Stimulated activated CD8-positive, alpha-beta memory T cell treated with anti-CD3 and anti-CD28 coated beads, Interleukin-7, amount 100 ng/mL, for 48 hours (primary cell): ENCODE results near the gene RAB33B.
"Not testable (repeated sequence)": the region's sequence is repeated elsewhere in the genome, so short reads cannot be mapped to it uniquely, and the experiment has no call there.

Source experiments
- DNase-seq, 2 donors: peaks; one replicate each; pipeline ENCODE4 v3.0.0-alpha.2; 2020; ENCODE audit warnings: low read depth in 1 of 2; ENCODE audit errors: extremely low read depth in 1 of 2

The RAB33B gene

DNA sequence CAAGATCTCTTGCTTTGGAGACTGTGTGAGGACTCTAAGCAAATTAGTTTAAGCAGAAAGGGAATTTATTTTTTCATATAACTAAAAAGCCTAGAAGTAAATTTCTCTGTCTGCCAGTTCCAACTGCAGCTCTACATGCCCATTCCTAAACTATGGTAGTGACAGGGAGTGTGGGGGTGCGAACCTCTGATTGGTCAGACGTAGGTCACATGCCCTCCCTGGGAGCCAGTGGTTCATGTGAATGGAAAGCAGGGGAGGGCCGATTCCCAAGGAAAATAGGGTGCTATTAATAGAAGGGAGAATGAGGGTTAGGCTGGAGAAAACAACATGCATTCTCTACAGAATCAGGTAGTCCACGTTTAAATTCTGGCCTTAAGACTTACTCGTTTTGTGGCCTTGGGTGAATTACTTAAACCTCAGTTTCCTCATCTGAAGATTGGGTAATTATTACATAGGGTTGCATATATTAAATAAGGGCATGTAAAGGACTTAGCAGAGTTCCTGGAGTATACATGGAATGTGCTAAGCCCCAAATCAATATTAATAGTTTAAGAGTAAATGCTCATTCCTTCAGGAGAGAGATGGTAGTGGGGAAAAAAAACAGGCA is 7.2 kb downstream of the RAB33B start:
- no peak for DNase-seq

DNA sequence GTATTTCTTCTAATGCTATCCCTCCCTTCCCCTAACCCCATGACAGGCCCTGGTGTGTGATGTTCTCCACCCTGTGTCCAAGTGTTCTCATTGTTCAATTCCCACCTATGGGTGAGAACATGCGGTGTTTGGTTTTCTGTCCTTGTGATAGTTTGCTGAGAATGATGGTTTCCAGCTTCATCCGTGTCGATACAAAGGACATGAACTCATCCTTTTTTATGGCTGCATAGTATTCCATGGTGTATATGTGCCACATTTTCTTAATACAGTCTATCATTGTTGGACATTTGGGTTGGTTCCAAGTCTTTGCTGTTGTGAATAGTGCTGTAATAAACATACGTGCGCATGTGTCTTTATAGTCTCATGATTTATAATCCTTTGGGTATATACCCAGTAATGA is 10.6 kb downstream of the RAB33B start:
- DNase-seq = not testable (repeated sequence)

DNA sequence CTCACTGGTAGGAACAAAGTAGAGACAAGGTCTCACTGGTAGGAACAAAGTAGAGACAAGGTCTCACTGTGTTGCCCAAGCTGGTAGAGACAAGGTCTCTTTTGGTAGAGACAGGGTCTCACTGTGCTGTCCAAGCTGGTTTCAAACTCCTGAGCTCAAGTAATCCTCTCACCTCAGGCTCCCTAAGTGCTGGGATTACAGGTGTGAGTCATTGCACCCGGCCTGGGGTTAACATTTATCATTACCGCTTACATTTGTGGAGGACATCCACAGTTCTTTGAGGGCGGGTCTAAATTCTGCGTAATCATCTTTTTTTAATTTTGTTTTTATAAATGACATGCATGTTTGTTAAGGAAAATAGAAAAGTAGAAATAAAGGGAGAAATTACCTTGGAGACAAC is 12.0 kb downstream of the RAB33B start:
- no peak for DNase-seq

- not testable (repeated sequence) for DNase-seq
These were observed 14.8 kb downstream of the RAB33B start for GRCh38 chr4:139468756-139469155.

DNA sequence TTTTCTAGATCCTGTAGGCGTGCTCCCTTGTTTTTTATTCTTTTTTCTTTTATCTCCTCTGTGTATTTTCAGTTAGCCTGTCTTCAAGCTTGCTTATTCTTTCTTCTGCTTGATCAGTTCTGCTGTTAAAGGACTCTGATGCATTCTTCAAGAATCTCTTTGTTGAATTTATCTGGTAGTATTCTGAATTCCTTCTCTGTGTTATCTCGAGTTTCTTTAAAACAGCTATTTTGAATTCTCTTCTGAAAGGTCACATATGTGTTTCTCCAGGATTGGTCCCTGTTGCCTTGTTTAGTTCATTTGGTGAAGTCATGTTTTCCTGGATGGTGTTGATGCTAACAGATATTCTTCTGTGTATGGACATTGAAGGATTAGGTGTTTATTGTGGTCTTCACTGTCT is 15.3 kb downstream of the RAB33B start:
- DNase-seq = no peak

GRCh38 chr4:139469869-139470268 is 15.9 kb downstream of the RAB33B start:
- no peak for DNase-seq

DNA sequence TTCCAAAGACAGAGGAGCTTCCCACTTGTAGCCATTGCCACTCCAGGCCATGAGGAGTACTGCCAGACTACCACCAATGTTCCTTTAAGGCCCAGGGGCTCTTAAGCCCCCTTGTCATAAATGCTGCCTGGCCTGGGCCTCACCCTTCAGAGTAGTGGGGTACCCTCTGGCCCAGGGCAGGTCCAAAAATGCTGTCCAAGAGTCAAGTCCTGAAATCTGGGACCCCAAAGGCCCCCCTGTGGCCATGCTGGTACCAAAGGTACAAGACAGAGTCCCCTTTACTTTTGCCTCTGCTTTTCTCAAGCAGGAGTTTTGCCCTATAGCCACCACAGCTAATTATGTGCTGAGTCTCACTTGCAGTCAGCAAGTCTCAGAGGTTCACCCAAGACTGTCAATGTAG is 16.4 kb downstream of the RAB33B start:
- DNase-seq = no peak

- DNase-seq = no peak
These were observed 17.2 kb downstream of the RAB33B start for GRCh38 chr4:139470997-139471665.

DNA sequence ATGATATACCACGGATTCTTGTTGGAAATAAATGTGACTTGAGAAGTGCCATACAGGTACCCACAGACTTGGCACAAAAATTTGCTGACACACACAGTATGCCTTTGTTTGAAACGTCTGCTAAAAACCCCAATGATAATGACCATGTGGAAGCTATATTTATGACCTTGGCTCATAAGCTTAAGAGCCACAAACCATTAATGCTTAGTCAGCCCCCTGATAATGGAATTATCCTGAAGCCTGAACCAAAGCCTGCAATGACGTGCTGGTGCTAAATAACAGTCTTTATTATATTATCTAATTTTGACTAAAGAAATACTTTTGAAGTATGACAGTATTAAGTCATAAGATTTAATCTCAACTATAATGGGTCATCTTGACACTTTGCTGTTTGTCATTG is 18.9 kb downstream of the RAB33B start:
- no peak for DNase-seq

GRCh38 chr4:139476363-139476762 is 22.4 kb downstream of the RAB33B start:
- no peak for DNase-seq

- no peak for DNase-seq
These were observed 27.5 kb downstream of the RAB33B start for GRCh38 chr4:139481465-139481864.

GRCh38 chr4:139483000-139483399 is 29.1 kb downstream of the RAB33B start:
- no peak for DNase-seq

- DNase-seq = no peak
These were observed 30.9 kb downstream of the RAB33B start for GRCh38 chr4:139484783-139485311.

DNA sequence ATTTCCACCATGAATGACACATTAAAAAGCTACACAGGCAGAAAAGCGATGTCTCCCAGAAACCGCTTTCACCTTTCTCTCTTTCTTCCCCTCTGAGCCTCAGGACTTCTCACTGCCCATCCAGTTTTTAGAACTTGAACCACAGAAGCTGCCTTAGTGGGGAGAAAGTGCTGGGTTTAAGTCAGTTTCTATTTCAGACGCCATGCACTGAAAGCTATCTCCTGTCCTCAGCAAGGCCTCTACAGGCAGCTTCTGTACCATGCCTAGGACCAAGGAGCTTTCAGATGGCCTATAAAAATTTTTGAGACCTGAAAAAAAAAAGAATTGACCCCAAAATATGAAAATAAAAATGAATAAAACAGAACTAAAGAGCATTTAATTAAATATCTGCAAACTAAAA is 34.5 kb downstream of the RAB33B start:
- no peak for DNase-seq

- DNase-seq = no peak
These were observed 35.7 kb downstream of the RAB33B start for GRCh38 chr4:139489638-139490037.

GRCh38 chr4:139492429-139492828 is 38.5 kb downstream of the RAB33B start:
- no peak for DNase-seq

DNA sequence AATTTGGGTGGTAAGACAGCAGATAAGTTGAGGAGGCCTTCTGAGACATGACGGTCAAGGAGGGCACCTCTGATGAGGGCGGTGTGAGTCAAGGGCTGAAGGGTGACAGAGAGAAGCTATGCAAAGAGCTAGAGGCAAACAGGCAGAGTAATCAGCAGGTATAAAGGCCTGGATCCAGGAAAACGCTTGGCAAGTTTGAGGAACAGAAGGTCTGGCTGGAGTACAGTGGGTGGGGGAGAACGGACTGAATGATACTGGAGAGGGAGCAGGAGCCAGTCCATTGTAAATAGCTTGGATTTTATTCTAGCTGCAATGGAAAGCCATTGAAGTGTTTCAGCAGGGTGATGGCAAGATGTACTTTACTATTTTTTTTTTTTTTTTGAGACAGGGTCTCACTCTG is 39.3 kb downstream of the RAB33B start:
- DNase-seq = no peak

GRCh38 chr4:139499186-139499585 is 45.3 kb downstream of the RAB33B start:
- DNase-seq = no peak

- DNase-seq = no peak
These were observed 47.2 kb downstream of the RAB33B start for GRCh38 chr4:139501117-139501516.

- DNase-seq = no peak
These were observed 47.6 kb downstream of the RAB33B start for GRCh38 chr4:139501527-139501926.

GRCh38 chr4:139501927-139502899 is 48.3 kb downstream of the RAB33B start:
- no peak for DNase-seq
